SU-DHL-6 (cell line): ENCODE results near the gene BEAN1.

Experiments
- EZH2phosphoT487 ChIP-seq: fragments of 200-600 bp; sonication (generic), shearing (Covaris generic); conservative IDR thresholded peaks from 2 replicates; pipeline ENCODE4 v1.6.1; 2018; ENCODE audit warnings: mild to moderate bottlenecking, antibody characterized with exemption, low read length, moderate library complexity, mixed read lengths
- TF ChIP-seq, protein P1 (sequence below): fragments of 200-600 bp; sonication (generic); IDR thresholded peaks from one replicate; pipeline ENCODE4 v1.5.1; 2017; ENCODE audit warnings: antibody characterized with exemption, mild to moderate bottlenecking, low read length, moderate library complexity; ENCODE audit not compliant: insufficient read depth, poor library complexity, severe bottlenecking

DNA sequence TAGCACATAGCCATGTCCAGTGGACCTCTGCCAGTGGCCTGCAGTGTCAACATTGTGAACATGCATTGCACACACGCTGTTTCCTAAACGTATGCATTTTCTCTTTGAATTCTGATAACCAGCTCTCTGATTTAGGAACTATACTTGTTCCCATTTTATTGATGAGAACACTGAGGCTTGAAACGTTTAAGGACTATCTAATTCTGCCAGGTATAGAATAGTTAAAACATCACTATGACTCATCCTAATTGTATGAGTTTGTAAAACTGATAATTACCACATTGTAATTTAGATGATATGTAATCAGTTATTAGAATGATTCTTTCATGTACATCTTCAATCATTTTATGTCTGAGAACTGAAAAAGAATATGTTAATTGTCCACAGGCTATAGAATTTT is 3.1 kb downstream of the BEAN1 start:
- TF ChIP-seq, protein P1, sequence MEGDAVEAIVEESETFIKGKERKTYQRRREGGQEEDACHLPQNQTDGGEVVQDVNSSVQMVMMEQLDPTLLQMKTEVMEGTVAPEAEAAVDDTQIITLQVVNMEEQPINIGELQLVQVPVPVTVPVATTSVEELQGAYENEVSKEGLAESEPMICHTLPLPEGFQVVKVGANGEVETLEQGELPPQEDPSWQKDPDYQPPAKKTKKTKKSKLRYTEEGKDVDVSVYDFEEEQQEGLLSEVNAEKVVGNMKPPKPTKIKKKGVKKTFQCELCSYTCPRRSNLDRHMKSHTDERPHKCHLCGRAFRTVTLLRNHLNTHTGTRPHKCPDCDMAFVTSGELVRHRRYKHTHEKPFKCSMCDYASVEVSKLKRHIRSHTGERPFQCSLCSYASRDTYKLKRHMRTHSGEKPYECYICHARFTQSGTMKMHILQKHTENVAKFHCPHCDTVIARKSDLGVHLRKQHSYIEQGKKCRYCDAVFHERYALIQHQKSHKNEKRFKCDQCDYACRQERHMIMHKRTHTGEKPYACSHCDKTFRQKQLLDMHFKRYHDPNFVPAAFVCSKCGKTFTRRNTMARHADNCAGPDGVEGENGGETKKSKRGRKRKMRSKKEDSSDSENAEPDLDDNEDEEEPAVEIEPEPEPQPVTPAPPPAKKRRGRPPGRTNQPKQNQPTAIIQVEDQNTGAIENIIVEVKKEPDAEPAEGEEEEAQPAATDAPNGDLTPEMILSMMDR = no peak
- TF ChIP-seq EZH2phosphoT487 = no peak
